Globus pallidus (tissue), 1 donor: ENCODE data around the gene PRDM16.
A peak's percentile ranks its signal among the peaks of the same experiment; 100 is the strongest.
"Not testable (repeated sequence)": the region's sequence is repeated elsewhere in the genome, so short reads cannot be mapped to it uniquely, and the experiment has no call there.

Experiments
- DNase-seq: peaks from one replicate; pipeline ENCODE4 v3.0.0-alpha.2; 2015; ENCODE audit warnings: low spot score

The PRDM16 gene

DNA sequence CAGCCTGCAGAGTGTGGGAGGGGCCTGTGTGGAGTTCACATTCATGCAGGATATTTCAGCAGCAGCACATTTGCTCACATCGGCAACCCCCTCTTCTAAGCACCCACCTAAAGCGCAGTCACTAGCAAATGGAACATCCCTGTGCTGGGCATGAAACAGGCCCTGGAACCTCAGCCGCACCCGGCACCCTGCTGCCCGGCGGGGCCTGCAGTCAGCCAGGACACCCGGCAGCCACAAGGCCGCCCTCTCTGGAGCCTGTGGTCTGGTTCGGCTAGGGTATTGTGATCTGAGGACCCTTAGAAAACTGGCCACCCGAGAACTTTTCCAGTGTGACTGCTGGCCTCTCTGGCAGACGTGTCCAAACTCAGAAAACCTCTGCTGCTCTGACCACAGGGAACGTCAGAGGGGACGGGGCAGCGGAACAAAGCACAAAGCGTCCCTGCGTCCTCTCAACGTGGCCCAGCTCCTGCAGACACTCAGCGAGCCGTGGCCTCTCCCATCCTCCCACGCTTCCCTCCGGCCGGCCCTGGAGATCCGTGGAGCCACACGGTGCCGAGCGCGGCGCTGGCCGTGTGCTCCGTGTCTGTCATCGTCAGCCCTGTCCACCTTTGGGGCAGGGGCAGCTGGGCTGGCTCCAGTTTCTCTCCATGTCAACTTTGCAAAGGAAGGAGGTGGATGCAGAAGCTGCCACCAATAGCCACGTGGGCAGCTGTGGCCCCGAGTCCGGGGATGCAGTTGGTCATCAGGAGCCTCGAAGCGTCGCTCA, 209.6 kb downstream of the PRDM16 start:
- DNase-seq = no peak

DNA sequence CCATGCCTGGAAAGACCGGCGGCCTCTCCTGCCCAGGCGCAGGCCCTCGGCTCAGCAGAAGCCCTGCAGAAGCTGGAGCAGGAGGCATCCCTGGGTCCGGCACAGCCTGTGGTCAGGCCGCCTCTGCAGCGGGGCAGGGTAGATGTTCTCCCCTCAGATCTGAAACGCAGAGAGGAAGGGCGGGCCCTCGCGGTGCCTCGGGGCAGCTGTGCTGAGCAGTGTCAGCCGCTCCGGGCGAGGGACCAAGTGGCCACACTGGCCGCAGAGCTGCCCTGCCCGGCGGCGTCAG, 210.1 kb downstream of the PRDM16 start:
- no peak for DNase-seq

DNA sequence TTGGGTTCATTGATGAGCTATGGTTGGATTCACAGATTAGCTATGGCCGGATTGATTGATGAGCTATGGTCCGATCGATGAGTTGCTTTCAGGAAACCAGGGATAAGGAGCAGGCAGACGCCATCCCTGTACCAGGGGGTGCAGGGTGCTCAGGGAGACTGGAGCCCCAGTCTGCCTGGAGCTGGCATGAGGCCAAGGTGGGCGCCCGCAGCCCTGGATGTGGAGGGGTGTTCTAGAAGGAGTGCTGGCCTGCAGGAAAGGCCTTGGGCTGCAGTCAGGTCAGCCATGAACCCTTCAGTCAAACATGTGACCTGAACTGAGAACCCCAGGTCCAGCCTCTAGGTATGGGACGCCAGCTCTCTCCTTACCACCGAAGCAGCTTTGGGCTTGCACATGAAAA, 212.7 kb downstream of the PRDM16 start:
- DNase-seq = no peak

DNA sequence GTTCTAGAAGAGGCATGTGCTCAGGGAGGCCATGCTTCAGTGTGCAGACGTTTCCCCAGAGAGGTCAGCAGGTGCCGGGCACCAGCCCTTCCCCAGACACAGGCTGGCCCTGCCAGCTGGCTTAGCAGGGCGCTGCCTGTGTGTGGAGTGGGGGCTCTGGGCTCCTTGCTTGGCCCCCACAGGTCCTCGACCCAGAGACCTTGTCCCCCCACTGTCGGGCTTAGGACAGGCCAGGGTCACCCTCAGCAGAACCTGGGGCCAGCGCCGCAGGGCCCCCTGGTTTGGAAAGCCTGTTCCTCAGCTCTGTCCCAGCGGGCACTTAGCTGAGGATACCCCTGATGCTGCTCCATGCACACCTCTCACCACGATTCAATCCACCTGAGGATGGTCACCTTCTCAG, 213.2 kb downstream of the PRDM16 start:
- DNase-seq = no peak

DNA sequence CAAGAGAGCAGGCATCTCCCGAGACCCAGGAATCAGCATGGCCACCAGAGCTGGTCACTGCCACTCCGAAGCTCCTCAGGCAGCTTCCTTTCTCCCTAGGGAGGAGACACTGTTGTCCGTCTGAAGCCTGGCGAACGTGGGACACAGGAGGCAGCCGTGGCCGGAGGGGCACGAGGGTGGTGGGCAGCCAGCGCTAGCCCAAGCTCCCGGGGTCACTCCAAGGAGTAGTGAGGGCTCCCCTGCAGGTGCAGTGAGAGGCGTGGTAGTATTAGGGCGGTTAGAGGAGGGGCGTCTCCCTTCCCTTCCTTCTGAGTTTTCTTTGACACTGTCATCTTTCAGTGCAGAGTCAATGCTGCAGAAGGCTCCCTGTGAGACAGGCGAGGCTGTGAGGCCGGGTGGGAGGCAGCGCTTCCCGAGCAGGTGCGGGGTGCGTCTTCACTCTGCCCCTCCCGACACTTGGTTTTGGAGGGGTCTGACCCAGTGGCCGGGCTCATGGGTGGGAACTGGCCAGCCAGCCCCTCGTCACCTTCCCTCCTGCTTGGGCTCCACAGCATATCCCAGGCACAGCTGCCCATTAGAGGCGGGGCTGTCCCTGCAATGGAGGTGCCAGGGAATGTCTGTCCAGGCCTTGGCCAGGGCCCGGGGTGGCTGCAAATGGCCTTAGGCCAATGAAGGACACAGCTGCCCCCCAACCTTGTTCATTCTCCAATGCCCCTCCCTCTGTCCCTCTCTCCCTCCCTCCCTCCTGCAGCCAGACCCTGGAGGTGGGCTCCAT, 213.8 kb downstream of the PRDM16 start:
- no peak for DNase-seq

DNA sequence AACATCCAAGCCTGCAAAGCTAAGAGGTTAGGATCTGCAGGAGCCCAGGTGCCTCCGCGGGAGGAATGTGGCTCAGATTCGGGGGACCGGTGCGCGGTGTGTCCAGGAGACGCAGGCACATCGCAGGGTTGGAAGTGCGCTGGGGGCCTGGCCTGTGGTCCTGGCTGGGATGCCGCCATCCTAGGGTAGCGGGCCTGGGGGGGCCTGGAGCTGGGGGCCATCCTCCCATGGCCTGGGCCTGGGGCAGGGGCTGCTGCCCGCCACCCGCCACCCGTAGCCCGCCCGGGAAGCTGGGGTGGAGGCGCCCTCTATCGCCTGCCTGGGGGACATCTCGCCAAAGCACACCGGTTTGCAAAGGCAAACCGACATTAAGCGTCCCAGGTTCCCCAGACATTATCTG, 214.8 kb downstream of the PRDM16 start:
- peak; percentile 26 for DNase-seq

DNA sequence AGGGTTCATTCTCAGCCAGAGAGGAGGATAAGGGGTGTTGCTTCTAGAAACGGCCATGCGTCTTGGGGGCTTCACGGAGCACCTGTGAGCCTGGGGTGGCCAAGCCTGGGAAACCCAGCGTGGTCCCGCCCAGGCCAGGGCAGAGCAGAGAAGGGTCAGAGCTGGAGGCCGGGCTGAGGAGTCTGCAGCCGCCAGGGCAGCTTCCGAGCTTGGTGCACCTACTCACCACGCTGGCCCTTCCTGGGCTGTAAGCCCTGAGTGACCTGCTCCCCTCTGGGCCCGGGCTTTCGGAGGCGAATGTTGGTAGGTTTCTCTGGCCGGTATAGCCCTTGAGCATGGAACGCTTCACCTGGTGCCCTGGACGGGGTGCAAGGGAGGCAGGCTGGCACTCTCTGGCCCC, 215.7 kb downstream of the PRDM16 start:
- no peak for DNase-seq

DNA sequence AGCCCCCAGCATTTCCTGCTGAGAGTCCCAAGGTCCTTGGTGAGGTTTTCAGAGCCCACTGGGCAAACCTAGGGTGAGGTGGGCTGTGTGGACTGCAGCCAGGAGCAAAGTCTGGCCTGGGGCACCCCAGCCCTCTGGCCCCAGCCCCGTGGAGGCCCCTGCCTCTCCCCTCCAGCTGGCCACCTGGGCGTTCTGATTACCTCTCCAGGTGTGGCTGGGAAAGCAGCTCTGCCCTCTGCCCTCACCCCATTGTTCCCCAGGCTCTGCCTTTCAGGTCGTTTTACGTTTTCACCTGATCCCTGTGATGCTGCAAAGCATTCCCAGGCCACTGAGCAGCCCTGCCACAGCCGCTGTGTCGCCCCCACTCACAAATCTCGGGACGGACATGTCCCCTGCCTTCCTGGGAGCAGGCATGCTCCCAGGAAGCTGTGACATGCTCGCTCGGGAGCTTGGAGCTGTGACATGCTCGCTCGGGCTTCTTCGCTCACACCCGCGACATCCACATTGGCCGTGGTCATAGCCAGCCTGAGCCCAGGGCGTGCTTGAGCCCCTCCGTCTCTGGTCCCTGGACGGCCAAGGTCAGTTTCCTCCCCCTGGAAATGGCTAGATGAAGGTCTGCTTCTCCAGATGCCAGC, 216.2 kb downstream of the PRDM16 start:
- no peak for DNase-seq

DNA sequence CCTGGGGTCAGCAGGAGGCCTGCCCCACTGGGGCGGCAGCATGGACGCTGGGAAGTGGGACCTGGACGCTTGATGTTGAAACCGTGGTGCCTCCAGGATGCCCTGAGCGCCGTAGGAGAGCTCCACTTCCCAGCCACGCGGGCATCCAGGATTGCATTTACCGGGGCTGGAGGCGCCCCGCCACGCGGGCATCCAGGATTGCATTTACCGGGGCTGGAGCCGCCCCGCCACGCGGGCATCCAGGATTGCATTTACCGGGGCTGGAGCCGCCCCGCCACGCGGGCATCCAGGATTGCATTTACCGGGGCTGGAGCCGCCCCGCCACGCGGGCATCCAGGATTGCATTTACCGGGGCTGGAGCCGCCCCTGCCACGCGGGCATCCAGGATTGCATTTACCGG, 218.1 kb downstream of the PRDM16 start:
- DNase-seq = not testable (repeated sequence)

DNA sequence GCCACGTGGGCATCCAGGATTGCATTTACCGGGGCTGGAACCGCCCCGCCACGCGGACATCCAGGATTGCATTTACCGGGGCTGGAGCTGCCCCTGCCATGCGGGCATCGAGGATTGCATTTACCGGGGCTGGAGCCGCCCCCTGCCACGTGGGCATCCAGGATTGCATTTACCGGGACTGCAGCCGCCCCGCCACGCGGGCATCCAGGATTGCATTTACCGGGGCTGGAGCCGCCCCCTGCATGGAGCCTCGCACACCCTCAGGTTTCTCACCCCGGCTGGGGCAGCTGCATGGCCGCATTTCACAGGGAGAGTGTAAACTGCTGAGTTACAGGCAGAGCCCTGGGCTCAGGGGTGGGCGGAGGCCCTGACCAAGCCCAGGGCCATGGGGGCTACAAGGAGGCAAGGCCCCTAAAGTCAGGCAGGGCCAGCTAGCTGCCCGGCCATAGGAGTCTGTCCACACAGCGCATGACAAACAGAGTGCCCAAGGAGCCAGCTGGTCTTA, 218.7 kb downstream of the PRDM16 start:
- DNase-seq = no peak

DNA sequence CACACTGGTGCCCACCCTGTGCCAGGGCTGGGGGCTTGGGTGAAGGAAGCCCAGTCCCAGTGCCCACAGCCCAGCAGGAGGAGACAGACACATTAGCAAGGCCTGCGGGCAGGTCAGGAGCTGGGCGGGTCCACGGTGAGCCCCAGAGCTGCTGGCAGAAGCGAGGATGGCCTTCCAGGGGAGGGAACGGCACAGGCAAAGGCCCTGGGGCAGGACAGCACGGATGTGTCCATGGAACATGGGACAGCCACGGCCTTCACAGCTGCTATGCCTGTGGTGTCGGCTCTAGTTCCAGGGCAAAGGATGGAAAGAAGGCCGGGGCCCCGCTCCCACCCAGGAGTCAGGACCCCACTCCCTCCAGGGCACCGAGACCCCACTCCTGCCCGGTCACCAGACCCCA, 220.5 kb downstream of the PRDM16 start:
- no peak for DNase-seq

DNA sequence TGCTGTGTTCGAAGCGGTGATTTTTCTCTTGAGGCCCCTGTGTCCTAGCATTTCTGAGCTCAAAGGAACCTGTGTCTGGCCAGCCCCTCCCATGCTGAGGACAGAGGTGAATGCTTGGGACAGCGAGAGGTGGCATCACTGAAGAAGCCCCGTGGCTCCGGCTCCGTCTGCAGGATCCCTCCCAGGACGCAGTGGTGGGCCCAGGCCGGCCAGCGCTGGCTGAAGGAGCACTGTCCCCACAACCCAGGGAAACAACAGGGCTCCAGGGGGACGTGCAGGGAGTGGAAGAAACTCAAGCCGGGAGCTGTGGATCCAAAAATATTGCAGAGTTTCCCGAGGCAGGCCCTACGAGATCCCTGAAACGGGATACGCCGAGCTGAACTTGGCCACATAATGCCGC, 221.4 kb downstream of the PRDM16 start:
- no peak for DNase-seq

DNA sequence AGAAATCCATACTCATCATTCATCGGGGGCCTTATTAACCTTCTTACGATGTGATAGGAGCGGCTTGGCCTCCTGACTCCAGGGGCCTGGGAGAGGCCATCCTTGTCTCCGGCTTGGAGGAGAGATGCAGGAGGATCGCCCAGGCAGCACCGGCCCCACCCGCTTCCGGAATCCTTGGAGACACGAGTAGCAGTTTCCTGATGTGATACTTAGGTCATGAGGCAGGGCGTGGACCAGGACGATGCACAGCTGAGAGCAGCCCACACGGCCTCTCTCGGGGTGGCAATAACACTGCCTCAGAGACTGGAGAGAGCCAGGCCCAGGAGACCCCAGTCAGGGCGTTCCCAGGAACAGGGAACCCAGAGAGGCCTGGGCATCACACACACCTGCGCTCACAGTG, 221.9 kb downstream of the PRDM16 start:
- DNase-seq = no peak

DNA sequence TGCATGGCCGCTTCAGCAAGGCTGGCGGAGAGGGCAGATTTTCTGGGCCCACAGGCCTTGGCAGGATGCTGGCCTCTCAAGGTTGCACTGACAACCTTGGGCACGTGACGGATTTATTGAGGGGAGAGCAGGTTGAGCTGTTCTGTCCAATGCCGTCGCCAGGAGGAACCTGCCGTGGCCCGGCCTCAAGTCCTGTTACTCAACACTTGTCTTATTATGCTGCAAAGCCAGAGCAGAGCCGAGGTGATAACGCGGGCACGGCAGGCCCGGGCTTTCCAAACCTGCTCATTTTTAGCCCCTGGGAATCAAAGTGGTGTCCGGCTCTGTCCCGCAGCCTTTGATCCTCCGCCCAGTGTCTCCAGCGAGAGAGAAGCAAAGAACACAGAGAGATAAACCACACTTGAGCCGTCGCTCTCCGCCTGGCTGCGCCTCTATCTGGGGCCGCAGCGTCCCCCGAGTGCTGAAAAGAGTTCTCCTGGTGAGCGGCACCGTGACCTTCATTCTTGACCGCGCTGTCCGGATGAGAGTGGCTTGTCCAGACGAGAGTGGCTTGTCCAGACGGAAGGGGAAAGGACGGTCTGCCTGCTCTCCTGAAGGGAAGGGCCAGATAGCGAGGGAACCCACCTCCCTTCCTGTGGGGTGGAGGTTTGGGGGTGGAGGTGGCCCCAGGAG, 223.2 kb downstream of the PRDM16 start:
- DNase-seq = no peak

DNA sequence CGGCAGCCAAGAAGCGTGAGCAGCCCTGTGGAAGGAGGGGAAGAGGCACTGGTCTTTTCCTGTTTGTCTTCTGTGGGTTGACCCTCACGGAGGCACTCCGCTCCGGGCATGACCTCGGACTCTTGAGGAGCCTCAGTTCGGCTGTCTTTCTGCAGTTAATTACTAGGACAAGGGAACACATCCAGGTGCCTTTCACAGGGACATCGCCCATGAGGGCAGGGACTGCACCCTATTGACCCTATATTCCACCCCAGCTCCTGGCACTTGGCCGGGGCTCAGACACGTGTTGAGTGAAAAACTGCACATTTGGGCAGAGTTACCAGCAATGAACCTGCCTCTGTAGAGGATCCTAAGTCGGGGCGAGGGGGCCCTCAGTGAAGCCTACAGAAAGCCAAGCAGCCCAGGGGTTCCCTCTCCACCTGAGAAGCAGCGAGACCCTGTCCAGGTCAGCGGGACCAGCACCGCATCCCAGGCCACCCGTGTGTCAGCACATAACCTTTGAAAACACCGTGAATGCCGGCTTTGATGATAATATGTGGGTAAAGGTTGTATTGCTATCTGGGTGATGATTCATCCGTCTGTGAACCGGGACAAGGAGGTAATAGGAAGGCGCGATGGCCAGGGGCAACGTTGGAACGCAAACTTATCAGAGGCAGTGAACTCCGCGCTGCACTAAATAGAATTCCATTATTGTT, 224.0 kb downstream of the PRDM16 start:
- no peak for DNase-seq

DNA sequence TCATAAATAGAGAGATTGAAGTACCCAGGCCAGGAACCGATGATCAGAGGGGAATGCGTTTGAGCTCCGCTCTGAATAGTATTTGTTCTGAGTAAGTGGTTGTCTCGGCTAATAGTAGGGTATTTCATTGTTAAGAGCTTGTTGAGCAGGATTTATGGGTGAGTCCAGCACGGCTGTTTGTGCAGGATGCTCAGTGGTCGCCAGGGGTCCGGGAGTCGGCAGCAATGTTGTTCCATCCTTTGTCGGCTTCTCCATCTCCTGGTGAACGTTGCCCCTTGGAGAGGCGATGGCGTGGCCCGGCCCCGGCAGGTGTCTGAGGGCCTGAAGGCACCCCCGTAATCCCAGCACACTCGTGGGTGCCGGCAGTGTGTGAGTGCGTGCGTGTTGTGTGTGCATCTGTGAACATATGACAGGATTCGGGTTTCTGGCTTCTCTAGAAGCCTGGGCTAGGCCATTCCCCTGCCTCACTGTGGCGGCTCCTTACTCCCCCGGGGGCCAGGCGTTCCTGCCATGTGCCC, 224.6 kb downstream of the PRDM16 start:
- no peak for DNase-seq

DNA sequence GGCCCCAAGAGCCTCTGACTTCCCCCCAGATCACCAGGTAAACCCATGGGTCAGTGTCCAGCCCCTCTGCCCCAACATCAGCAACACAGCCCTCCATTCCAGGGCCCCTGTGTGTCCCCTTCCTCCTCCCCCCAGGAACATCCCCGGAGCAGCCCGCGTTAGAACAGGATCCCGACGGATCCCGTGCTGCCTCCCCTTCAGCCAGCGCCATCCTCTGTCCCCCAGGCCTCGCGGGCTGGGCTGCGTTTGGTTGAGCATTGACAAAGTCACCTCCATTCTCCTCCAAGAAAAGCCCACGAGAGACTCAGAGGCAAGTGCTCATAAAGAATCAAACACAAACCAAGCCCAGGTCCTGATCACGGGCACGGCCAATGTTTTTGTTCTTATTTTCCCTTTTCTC, 225.4 kb downstream of the PRDM16 start:
- DNase-seq = no peak

DNA sequence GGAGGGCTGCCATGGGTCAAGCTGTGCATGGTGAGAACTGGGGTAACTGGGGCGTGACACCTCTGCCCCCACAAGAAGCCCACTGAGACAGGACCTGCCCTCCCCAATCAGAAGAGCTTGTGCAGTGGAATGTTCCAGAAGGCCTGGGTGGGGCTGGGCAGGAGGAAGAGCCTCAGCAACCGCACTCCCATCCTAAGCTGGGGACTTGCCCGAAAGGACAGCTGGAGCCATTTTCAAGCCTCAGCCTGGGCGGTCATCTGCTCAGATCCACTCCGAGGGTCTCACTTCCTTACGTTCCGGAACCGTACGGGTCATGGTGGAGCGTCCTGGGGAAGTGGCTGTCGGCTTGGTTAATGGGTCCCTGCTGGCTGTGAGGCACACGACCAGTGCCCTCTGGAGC, 226.8 kb downstream of the PRDM16 start:
- DNase-seq = no peak

DNA sequence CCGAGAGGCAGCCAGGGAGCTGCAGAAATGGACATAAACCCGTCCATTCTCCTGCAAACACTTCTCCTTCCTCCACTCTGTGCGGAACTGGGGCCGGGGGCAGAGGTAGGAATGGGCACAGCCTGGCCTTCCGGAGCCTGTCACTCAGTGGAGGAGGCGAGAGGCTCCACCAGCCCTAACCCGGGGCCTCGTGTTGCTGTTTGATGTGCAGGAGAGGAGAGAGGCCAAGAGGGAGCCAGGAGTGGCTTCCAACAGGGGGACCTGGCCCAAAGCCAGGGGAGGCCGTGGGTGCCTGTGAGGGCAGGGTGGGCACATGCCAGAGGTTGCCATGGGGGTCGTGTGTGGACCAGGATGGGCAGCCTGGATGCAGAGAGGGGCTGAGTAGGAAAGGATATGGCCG, 227.3 kb downstream of the PRDM16 start:
- no peak for DNase-seq

DNA sequence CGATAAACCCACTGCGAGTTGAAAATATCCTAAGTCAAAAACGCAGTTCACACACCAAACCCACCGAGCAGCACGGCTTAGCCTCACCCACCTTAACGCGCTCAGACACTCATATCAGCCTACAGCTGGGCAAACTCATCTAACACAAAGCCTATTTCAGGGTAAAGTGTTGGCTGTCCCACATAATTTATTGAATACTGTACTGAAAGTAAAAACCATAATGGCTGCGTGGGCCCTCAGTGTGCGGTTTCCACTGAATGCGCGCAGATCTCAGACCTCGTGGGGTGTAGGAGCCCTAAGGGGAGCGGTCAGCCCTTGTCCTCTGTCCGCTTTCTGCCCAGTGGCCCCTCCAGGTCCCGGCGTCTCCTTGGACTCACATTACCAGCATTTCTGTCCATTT, 227.8 kb downstream of the PRDM16 start:
- DNase-seq = no peak

DNA sequence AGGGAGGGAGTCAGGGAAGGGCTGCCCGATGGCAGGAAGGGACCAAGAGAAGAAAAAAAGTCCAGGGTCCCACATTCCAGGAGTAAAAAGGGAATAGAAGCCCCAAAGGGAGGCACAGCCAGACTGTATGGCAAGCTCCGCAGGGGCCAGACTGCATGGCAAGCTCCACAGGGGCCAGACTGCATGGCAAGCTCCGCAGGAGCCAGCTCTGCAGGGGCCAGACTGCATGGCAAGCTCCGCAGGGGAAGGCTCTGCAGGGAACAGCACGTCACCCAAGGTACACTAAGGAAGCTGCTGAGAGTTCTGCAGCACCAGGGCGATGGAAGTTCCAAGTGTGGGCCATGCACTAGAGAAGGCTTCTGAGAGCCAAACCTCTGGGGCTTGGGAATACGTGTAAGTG, 228.8 kb downstream of the PRDM16 start:
- no peak for DNase-seq

DNA sequence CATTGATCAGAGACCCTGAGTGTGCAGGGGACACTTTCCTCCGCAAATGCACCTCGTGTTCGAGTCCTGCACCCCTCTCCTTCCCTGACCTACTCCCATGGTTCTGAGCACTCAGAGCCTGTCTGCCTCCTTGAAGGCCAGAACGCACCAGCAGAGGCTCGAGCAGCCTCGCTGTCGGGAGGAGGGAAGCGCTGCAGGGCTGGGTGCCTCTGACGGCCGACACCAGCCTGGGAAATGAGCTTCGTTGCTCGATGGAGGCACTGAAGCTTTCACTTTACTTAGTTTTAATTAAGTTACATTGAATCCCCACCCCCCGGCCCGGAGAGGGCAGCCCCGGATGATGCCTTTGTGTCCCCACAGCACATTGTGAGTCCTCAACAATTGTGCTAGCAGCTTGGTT, 229.2 kb downstream of the PRDM16 start:
- no peak for DNase-seq
